Activated T-cell treated with anti-CD3 and anti-CD28 coated beads, Interleukin-2, amount 50 U/mL, for 1 hour (primary cell): ENCODE measurements around the gene UFD1.

Experiments used
- DNase-seq: peaks from one replicate; pipeline ENCODE4 v3.0.0-alpha.2; 2020

The UFD1 gene

DNA sequence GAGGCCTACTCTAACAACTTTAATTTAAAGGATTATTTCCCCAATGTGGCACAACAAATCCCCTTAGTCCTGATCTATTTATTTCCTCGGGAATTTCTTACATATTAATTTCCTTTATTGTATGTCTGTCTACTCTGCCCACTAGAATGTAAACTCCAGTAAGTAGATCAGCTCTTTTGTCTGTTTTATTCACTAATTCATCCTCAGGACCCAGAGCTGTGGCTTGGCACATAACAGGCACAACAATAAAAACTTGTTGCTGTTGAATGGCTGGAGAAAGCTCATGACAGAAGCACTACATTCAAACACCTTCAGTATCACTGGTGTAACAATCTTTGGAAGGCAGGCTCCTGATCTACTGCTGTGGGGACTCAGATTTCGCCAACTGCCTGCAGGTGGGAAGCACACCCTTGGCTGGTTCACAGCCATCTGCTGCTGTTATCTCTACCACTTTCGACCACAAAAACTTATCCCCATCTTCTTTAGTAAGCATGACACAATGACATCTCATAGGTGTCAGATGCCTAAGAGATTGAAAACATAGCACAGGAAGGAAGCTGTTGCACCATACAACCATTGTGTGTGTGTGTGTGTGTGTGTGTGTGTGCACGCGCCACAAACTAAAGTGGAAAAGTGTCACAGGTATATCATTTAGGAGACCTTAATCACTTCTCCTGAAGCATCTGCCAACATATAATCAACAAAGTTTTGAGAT is 59.4 kb downstream of the UFD1 start:
- no peak for DNase-seq

DNA sequence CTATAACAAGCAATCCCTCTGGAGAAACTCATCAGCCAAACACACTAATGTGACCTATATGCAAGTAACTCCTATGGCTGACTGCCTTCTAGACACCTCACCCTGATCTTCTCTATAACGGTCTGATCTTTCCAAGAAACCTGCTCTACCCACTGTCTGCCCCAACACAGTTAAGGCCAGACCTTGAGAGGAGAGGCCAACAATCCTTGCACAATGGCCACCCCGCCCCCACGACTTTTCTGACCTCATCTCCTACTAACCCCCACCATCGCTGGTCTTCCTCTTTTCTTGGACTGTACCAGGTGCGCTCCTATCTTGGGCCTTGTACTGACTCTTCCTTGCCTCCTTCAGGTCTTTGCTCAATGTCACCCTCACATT is 59.9 kb downstream of the UFD1 start:
- no peak for DNase-seq

DNA sequence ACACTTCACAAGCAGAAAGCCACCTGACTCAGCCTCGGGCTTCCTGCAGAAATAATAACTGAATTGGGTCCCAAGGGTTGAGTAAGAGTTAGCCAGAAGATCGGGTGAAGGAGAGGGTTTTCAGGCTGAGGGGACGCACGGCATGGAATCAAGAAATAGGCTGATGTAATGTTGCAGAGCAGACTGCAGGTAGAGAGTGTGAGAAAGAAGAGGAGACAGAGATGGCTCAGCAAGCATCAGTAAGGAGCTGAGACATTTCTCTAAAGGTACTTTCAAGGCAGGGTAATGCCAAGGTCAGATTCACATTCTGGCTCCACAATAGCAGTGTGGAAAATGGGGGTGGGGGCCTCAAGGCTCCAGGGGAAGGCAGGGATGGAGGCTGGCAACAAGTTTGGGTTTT is 66.1 kb downstream of the UFD1 start:
- no peak for DNase-seq

DNA sequence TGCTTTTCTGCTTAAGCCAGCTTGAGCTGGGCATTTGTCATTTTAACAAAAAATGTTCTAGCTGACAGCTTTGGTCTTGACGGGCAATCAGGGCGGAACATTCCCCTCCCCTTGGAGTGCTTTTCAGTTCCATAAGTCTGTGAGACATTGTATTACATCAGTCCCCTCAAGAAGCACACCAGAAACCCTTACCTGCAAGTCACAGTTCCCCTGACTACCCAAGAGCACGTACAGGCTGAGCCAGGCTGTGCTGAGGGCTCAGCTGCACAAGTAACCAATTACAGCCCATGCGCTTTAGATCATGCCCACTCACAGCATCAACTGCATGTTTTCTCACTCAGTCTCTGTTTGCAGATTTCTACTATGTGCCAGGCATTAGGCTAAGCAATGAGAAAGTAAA is 66.5 kb downstream of the UFD1 start:
- DNase-seq, result no peak

DNA sequence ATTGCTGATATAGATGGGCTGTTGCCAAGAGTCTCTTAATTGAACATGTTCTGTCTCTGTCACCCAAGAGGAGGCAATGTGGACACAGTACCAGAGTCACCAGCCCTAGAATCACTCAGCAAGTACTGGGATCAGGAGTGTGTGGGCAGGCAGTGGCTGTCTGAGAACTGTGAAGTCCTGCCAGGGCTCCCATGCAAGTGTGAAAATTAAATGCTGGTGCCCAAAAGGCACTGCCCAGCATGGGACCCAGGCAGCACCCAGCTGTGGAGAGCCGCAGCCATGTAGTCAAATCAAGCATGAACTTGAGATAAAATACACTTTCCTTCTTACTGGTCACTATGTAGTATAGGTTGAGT is 67.3 kb downstream of the UFD1 start:
- no peak for DNase-seq

DNA sequence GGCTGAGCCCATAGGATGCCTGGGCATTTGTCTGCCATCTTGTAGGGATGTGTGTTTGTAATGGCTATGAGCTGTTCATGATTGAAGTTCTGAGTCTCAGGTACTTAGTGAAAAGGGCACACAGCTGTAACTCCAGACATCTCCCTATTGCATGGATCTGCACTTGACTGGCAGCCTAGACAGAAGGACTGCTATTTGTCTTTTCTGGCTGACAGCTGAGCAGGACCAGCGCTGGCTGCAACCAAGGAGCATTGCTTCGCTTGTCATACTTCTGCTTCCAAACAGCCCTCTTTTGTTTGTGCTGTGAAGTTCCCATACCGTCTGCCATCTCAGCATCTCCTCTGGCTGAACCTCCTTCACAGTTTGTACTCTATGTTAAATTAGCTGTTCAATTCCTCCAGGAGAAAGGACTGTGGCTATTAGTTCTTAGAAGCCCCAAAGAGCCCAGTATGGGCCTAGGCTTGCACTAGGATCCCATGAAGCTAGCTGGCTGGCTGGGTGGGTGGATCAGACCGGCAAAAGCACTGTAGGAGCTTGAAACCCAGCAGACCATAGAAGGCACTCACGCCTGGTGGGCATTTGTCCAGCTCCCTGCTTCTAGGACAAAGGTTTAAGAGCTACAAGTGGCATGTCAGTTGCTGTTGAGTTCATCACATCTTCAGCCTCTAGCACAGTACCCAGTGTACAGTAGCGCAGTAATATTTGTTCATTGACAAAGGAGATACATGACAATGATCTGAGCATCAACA is 67.9 kb downstream of the UFD1 start:
- no peak for DNase-seq

DNA sequence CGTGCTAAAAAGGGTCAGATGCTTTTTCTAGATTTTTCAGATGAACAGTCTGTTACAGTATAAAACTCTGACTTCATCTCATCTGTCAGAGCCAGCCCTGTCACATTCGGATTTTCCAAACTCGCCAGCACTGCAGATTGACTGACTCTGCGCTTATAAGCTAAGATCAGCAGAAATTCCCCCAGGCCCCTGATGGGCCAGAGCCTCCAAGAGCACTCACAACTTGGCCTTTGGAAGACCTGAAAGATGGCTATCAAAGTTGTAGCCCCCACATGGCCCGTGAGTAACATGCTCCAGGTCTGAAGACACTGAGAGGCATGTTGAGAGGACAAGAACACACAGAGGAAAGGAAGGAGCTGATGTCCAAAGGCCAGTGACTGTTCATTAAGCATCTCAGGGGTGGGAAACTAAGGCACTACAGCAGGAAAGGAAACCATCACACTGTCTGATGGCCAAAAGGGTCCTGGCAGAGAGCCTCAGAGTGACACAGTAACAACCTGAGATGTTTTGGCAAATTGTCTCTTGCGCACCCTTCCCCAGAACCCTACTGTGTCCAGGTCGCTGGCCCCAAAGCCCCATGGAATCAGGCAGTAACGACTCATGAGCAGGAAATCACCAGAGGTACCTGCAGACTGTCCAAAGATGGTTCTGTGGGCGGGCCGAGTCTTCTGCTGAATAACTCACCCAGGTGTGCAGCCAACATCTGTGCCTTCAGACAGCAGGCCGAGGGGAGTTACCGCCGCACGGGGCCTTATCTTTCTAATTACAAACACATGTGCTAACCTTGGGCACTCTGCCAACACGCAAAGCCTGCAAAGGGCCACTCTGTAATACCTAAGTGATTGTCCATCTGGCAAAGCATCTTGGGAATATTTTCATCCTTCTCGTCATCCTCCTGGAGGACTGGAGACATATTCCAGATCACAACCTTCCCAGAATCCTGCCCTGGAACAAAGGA is 71.1 kb downstream of the UFD1 start:
- DNase-seq, result no peak

DNA sequence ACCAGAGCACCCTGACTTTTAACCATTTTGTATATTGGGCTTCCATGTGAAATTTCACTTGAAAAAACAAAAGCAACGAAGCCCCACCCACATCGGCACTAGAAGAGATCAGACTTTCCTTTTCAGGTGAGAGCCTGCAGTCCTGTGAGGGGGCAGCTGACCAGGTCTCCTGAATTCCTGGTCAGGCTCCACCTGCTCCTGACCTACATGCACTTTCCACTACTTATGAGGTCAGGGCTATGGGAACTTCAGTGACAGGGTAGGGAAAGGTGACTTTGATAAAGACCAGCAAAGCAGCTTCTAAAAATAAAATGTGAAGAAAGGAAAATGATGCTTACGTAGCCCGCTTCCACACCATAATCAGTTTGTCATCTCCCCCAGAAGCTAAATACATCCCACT is 72.1 kb downstream of the UFD1 start:
- DNase-seq, result no peak

DNA sequence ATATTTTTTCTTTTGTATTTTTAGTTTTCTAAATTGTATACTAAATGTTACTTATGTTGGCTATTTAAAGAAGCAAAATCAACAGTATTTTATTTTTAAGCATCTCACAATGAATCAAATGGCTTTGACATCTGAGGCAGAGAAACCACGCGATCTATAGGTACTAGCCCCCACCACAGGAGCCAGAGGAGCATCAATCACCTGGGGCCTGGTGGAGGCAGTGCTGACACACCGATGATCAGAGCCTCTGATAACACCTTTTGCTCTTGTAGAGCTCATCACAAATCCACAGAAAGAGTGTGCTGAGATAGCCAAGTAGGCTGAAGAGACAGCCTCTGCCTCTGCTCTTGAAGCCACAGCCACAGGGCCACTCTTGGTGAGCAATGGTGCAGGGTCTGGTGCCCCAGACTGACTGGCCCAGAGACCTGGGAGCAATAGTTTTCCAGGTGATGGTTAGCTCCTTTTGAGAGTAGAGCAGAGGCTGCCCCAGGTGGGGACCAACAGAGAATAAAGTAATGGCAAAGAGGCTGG is 72.6 kb downstream of the UFD1 start:
- DNase-seq, result no peak

DNA sequence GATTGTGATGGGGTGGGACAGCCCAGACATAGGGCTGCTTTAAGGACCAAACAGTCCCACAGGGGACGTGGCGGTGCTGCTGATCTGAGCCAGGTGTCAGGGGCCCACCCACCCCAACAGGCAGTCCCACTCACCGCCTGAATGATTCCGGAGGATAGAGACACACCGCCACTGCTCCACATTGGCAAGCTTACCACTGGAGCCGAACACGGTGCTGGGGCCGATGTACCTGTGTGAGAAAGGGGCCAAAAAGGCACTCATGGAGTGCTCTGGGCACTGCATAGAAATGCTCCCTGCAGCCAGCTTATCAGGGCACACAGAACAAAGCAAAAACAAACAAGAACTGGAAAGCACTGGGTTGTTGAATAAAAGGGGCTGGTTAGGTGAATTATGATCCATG is 73.3 kb downstream of the UFD1 start:
- DNase-seq, result no peak

DNA sequence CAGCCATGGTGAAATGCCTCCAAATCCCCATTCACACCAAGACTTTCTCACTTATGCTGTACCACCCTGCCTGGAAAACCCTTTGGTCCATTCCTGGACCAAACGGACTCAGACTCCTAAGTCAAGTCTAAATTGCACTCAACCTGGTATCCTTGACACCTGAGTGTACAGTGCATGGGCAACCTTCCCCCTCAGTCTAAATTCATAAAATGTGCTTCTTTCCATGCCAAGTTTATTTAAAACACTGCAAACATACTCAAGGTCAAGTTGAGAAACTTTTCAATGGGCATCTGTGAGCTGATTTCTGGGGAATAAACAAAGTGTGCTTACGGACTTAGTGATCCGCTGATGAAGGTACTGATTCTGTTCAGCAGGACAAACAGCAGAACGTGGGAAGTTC is 73.9 kb downstream of the UFD1 start:
- DNase-seq, result no peak

DNA sequence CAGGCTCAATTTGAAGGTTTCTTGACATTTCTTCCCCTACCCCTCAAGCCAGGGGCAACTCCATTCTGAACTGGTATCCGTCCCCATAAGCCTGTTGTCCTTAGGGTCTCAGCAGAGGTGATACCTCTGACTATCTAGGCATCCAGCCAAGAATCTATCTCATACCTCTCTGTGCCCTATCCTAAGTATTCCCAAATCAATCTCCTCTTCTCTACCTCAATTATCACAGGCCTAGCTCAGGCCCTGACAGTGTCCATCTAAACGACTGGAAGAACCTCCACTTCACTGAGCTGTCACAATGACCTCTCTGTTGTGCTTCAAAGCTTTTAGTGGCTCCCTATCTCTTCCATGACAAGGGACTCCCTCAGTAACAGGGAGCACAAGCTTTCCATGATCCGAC is 74.3 kb downstream of the UFD1 start:
- DNase-seq, result no peak

DNA sequence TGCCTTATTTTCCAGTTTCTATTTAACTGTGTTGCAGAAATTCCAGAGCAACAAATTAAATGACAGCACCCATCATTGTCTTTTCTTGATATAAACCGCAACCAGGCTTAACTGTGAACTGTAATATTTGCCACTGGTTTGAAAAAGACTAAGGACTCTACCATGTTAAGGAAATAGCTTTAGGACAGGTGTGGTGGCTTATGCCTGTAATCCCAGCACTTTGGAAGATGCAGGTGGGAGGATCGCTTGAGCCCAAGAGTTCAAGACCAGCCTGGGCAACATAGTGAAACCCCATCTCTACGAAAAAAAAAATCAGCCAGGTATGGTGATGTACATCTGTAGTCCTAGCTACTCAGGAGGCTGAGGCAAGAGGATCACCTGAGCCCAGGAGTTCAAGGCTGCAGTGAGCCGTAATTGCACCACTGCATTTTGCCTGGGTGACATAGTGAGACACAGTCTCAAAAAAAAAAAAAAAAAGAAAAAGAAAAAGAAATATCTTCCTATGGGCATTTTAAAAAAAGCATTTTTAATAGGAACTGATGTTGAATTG is 76.3 kb downstream of the UFD1 start:
- no peak for DNase-seq

DNA sequence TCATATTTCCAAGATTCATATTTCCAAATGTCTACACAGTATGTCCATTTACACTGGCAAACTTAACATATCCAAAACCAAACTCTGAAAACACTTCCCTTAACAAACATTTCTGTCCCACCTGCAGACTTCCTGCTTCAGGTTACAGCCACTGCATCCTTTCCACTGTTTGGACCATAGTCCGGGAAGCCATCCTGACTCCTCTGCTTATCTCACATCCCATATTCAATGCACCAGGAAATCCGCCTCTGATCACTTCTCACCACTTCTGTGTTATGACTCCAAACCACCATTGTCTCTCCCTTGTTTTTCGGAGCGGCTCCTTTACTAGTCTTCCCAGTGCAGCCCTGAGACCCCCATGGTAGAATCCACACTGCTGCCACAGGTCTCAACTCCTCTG is 77.5 kb downstream of the UFD1 start:
- no peak for DNase-seq

DNA sequence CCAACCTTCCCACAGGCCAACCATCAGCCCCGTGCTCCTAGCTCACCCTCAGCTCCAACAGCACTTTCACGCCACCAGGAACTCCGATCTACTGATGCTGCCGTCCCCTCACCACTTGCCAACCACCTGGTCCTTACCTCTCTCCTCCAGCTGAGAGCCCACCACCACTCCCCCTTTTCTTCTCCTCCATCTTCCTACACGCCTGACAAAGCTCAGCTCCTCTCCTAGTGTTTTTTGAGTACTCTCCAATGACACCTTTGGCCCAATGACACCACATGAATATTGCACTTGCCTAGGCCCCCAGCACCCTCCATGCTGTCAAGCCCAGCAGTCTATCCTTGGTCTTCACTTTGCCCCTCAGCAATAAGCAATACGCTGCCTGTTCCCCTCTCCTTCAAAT is 78.1 kb downstream of the UFD1 start:
- no peak for DNase-seq
